ENCODE data around the gene PPP2R5E.

Gene PPP2R5E

GRCh38 chr14:63470962-63471793 is 72.0 kb downstream of the PPP2R5E start:
- peak; percentile 68 for DNase-seq

GRCh38 chr14:63468294-63468693 is 74.9 kb downstream of the PPP2R5E start:
- DNase-seq, result no peak

GRCh38 chr14:63467440-63468072 is 75.6 kb downstream of the PPP2R5E start:
- no peak for DNase-seq

GRCh38 chr14:63465347-63465746 is 77.8 kb downstream of the PPP2R5E start:
- no peak for DNase-seq

- no peak for DNase-seq
Measured at GRCh38 chr14:63460680-63461369, 82.4 kb downstream of the PPP2R5E start.

- DNase-seq, result no peak
Measured at GRCh38 chr14:63459738-63460137, 83.4 kb downstream of the PPP2R5E start.

- no peak for DNase-seq
Measured at GRCh38 chr14:63457498-63457897, 85.7 kb downstream of the PPP2R5E start.

- DNase-seq, result peak; percentile 67
Measured at GRCh38 chr14:63454863-63455622, 88.1 kb downstream of the PPP2R5E start.

GRCh38 chr14:63454436-63454835 is 88.7 kb downstream of the PPP2R5E start:
- no peak for DNase-seq

- DNase-seq, result no peak
Measured at GRCh38 chr14:63453443-63453936, 89.7 kb downstream of the PPP2R5E start.

GRCh38 chr14:63452796-63453195 is 90.4 kb downstream of the PPP2R5E start:
- DNase-seq, result no peak

- no peak for DNase-seq
Measured at GRCh38 chr14:63448841-63449240, 94.3 kb downstream of the PPP2R5E start.

- no peak for DNase-seq
Measured at GRCh38 chr14:63444588-63444987, 98.6 kb downstream of the PPP2R5E start.

- no peak for DNase-seq
Measured at GRCh38 chr14:63443988-63444387, 99.2 kb downstream of the PPP2R5E start.

- DNase-seq, result no peak
Measured at GRCh38 chr14:63443361-63443760, 99.8 kb downstream of the PPP2R5E start.

GRCh38 chr14:63438065-63438757 is 105.0 kb downstream of the PPP2R5E start:
- peak; percentile 90 for DNase-seq

- DNase-seq, result no peak
Measured at GRCh38 chr14:63436286-63437098, 106.7 kb downstream of the PPP2R5E start.

GRCh38 chr14:63435838-63436237 is 107.3 kb downstream of the PPP2R5E start:
- DNase-seq, result peak; percentile 70

GRCh38 chr14:63435204-63435603 is 108.0 kb downstream of the PPP2R5E start:
- DNase-seq, result no peak

GRCh38 chr14:63432888-63433552 is 110.2 kb downstream of the PPP2R5E start:
- DNase-seq, result no peak
